DMS 273 treated with DMSO at 0.1 percent for 48 hours (cell line): Measurements from ENCODE around the gene PPP1R1B.

ENCODE experiments used
- DNase-seq: peaks from one replicate; lab custom pipeline; 2025; lab: John Stamatoyannopoulos, UW

Gene PPP1R1B

DNA sequence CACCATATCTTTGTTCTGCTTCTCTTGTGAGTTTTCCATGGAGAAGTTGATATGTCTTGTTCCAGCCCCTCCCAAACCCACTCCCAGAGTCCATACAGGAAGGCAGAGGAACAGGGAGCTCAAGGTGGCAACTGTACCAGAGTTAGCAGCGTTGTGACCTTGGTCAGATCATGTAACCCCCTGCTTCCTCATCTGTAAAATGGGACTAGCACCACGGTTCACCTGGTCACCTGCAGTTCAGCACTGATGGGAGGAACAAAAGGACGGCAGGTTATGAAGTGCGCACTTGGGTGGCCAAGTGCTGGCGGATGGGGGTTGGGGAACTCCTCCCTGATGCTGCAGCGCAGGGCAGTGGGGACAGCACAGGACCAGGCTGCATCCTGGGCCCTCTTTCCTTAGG is 11.3 kb upstream of the PPP1R1B start:
- no peak for DNase-seq

DNA sequence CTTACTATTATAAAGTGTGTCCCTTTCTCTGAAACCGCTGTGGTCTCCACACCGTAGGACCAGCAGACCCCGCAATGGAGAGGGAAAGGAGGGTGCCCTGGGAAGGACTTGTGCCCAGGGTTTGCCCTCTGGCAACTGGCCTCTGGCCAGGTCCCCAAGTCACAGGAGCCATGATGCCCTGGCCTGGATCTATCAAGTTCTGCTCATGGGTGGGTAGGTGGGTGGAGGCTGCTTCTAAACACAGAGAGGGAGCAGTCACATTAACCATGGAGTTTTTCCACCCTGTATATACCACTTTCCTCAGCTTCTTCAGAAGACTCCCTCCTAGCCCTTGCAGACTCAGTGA is 9.7 kb upstream of the PPP1R1B start:
- DNase-seq = no peak

DNA sequence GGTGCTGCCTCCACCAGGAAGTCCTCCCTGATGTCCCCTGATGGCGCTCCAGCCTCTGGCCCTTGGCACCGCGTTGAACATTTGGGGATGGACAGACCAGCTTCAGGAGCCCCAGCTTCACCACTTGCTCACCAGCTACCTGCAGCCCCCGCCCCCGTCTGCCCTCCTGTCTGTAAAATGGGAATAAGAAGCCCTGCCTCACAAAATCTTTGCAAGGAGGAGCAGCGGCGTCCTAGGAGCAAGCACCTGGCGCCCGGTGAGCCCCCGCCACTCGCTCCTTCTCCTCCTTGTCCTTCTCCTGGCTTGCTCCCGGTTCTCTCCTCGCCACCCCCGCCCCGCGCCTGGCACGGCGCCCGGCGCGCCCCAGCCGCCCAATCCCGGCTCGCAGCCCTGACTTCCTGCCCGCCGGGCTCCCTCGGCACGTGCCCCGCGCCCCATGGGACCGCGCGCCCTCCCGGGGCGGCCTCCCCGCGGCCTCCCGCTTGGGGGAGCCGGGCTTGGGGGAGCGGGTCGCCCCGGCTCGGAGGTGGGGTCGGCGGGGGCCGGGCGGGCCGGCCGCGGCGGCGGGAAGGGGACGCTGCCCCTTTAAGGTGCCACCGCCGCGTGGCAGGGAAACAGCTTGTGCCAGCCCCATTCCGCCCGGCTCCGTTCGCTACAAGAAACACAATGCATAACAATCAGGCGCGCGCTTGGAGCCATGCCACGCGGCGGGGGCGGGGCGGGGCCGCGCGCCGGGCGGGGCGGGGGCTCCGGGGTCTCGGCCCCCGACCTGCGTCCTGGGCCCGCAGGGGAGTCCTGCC is 9.1 kb upstream of the PPP1R1B start:
- DNase-seq = peak; percentile 40

DNA sequence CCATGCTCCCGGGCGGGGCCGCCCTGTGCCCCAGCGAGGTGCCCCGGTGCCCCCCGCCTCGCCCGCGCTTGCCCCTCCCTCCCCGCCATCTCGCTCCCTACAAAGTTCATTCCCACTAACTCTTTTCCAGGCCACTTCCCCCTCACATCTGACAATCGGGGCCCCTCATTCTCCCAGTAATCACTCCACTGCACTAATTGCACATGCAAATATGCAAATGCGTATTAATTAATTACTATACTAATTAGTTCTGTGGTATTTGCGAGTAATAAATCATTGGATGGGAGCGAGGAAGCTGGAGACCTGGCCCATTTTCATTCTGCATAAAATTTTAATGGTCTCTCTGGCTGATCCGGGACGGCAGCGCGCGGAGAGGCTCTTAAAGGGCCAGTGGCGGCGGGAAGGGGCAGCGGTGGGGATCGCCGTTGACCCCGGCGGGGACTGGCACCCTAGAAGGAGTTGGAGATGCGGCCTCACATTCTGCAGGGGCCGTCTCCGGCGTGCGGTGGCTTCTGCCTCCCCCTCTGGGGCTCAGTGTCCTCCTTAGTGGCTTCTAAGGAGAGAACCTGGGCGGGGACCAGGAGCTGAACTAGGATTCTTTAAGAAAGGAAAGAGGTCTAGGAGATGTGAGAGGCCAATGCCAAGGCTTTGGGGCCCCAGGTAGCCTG is 8.4 kb upstream of the PPP1R1B start:
- no peak for DNase-seq

DNA sequence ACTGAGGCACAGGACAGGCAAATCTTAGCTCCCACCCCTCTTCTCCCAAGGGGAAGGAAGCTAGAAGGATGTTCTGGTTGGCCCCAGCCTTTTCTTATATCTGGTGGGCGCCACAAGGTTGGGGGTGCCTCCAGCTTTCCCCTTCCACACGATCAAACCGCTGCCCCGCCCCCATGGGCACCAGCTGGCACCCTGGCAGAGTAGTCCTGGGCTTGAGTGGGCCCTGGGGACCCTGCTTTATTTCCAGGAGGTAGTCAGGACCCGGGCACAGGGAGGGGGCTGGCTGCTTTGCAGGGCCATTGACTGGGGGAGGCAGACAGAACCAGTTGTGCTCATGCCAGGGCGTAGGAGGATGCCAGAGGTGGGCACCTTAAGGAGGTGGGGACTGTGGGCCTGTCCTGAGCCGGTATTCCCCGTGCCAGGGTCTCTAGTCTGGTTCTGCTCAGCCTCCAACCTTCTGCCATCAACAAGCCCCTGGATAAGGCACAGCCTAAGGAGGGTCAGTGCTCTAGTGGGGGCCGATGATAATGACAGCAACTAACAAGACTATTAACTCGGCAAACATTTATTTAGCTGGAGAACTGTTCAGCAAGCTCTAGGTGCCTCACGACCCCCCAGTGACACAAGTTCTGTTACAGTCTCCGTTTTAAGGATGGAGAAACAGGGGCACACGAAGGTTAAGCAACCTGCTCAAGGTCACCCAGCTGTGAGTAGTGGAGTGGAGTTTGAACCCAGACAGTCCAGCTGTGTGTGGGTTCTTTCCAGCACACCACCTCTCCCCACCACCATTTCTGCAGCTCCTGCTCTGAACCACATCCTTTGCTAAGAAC is 7.6 kb upstream of the PPP1R1B start:
- DNase-seq = no peak

- no peak for DNase-seq
These were observed 7.0 kb upstream of the PPP1R1B start for GRCh38 chr17:39619786-39620101.

- peak; percentile 18 for DNase-seq
These were observed 5.0 kb upstream of the PPP1R1B start for GRCh38 chr17:39621523-39622379.

- no peak for DNase-seq
These were observed 4.3 kb upstream of the PPP1R1B start for GRCh38 chr17:39622380-39623006.

- peak; percentile 51 for DNase-seq
These were observed 3.3 kb upstream of the PPP1R1B start for GRCh38 chr17:39623356-39623950.

DNA sequence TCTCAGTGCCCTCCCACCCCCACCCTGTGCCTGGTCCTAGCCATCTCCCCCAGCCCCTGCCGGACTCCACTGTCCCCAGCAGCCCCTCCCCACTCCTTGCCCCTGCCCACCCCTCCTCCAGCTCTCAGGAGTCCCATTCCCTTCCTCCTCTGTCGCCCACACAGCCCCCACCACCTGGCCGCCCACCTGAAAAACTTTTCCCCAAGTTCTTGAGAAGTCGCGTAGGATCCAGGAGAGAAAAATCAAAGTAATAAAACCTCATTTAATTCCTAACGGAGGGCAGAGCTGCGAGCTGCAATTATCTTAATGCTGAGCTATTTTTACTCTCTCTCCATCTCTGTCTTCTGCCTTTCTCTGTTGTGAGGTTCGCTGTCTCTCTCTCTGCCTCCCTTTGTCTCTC is 2.4 kb upstream of the PPP1R1B start:
- DNase-seq = no peak

- DNase-seq = no peak
These were observed 1.5 kb upstream of the PPP1R1B start for GRCh38 chr17:39625198-39625785.

DNA sequence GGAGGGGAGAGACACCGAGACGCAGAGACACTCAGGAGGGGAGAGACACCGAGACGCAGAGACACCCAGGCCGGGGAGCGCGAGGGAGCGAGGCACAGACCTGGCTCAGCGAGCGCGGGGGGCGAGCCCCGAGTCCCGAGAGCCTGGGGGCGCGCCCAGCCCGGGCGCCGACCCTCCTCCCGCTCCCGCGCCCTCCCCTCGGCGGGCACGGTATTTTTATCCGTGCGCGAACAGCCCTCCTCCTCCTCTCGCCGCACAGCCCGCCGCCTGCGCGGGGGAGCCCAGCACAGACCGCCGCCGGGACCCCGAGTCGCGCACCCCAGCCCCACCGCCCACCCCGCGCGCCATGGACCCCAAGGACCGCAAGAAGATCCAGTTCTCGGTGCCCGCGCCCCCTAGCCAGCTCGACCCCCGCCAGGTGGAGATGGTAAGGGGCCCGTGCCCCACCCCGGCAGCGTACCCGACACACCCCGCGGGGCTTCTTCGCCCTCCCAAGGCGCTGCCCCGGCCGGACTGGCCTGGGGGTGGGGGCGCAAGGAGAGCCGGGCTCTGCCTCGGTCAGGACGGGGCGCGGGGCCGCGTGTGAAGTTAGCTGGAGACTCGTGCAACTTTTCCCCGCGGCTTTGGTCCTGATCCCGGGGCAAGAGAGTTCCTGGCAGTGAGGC is 427 bp downstream of the PPP1R1B start:
- no peak for DNase-seq

DNA sequence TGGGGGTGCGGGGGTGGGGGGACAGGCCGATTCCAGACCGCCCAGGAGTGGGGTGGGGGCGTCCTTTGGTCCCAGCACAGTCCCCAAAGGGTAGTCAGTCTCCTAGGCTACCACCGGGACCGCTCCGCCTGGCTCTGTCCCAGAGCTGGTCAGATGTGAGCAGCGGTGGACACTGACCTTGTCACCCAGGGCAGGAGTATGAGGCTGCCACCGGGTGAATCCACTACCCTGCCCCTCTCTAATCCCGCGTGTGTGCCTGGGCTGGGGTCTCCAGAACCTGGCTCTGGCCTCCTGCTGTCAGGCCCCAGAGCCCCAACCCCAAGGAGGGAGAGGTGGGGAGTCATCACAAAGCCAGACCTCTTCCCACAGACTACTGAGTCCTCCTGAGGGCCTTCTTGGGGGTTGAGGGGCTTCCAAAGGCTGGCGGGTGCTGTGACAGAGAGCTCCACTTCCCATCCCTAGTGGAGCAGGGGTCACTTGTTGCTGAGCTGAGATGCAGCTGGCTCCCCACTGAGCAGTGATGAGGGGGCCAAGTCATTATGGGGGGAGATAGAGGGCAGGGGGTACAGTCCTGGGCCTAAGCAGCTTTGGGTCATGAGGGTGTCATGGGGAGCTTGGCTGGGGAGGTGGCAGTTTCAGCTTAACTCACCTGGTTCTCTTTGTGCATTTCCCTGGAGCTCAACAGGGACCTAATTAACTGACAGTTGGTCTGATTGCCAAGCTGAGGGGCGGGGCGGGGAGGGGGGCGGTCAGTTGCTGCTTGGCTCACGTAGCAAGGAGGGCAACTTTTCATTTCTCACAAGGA is 1.2 kb downstream of the PPP1R1B start:
- no peak for DNase-seq

DNA sequence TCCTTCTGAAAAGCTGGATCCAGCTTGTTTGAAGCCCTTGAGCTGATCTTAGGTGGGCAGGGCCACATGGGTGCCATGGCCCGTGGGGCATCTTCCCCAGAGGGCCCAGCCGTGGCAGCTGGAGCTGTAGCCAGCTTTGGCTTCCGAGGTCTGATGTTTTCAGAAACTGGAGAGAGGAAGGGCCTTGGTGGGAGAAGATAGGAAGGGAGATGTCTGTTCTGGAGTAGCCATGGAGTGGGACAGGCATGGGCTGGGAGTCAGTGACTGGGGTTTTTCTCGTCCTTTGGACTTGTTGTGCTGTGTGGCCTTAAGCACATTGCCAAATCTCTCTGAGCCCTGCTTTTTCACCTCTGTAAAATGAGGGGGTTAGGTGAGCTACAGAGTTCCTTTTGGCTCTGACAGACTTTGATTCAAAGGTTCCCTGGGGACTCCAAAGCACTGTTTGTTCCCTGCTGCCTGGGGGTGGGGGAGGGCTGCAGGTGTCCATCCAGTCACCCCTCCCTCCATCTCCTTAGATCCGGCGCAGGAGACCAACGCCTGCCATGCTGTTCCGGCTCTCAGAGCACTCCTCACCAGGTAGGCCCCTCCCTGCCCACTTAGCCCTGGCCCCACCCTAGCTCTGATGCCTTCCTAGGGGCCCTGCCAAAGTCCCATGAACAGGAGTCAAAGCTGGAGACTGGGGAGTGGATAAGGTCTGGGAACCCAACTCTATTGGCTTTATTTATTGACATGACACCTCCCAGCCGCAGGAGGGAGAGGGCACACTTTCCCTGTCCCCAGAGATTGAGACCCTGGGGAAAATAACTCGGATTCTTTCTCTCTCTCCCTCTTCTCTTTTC is 2.1 kb downstream of the PPP1R1B start:
- DNase-seq = no peak

DNA sequence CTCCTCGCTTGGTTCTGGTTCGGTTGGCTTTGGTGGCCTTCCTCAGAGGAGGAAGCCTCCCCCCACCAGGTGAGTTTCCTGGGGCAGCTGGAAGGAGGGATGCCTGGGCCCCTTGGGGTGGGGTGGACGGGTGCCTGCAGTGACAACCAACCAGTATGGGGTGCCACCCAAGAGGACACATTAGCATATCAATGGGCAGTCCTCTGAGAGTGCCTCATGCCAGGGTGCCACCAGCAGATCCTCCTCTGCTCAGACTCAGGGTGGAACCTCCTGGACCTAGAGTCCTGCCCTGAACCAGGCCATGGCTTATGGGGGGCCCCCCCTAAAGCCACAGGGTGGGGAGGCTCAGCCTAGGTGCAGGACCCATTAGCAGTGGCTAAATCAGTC is 2.7 kb downstream of the PPP1R1B start:
- no peak for DNase-seq

- no peak for DNase-seq
These were observed 3.1 kb downstream of the PPP1R1B start for GRCh38 chr17:39629898-39630297.

DNA sequence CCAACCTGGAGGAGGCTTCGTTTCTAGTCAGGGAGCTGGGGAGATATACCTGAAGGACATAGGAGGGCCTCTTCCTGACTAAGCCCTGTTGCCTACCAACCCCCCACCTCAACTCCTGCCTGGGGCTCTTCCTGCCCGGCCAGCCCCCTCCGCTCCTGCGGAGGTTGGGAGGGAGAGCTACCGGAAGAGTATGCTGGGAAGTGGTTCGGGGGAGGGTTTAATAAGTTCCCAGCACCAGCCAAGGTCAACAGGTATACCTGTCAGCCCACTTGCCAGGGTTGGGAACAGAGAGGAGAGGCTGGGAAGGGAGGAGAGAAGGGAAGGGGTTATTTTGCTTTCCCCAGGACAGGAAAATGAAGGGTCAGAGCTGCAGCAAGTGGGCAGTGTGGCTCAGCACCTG is 4.7 kb downstream of the PPP1R1B start:
- no peak for DNase-seq

GRCh38 chr17:39632153-39632941 is 5.6 kb downstream of the PPP1R1B start:
- no peak for DNase-seq
